ENCODE results near the gene HLA-DMB.

HLA-DMB gene

DNA sequence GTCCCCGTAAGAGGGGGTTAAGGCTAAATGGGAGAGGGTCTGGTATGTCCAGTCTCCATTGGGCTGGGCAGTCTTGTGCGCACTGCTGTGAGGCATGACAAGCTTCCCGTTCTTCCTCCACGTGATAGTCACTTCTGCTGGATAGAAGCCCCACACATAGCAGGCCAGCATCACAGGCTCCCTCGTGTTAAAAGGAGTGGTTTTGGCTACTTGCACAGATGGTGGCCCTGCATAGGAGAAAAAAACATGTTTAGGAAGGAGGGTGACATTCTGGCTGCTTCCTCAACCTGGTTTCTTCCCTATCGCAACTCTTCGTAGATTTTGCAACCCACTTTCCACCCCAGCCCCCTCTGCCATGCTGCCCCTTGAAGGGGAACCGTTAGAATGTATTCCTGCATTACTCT, 3.6 kb downstream of the HLA-DMB start:
- no peaks in the 10 kb centered on the region for H3K36me3 ChIP-seq (ENCODE audit: insufficient read depth, low read length)
- no peaks in the 10 kb centered on the region for H3K4me1 ChIP-seq (ENCODE audit: insufficient read depth, low read length)
- peaks cover 17% of the 10 kb centered on the region for H3K27me3 ChIP-seq (ENCODE audit: insufficient read depth, low read length)

DNA sequence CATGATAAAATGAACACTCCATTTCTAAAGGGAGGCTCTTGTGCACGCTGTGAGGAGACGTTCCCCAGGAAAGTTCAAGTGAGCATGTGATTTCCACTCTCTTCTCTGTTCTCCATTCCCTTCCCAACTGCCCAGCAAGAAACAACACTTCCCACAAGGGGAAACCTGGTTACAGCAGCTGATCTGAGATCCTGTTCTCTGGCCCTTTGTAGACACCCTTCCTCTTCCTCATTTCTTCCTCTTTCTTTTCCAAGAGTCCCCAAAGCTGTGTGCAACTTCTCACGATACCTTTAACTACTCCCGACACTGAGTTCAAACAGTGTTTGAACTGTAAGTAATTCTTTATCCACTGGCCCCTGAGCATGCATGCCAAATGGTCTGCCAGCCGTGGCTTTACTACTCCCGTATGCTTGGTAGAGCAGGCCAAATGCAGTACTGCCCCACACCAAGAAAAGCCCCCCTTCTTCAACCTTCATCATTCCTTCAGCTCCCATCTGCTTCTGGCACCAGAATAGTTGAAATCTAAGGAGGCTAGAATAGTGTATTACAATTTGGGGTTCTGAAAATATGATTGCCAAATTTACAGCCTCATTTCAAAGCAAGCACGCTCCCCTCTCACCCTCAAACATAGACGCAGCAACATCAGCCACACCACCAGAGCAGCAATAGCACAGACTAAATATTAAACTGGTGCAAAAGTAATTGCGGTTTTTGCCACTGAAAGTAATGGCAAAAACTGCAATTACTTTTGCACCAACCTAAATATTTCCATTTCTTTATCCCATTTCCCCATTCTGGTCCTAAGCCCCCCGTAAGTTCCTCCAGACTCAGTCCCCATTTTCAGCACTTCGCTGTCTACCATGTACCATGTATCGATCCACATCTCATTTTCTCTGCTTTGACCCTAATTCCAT, 4.3 kb downstream of the HLA-DMB start:
- H3K4me3 ChIP-seq (ENCODE audit: low read length), result no peak overlapping the region
- peaks cover 13% of the 10 kb centered on the region for H3K27me3 ChIP-seq (ENCODE audit: insufficient read depth, low read length)
- no peaks in the 10 kb centered on the region for H3K36me3 ChIP-seq (ENCODE audit: insufficient read depth, low read length)
- no peak overlapping the region for H2AFZ ChIP-seq (ENCODE audit: low read depth, low read length)
- no peaks in the 10 kb centered on the region for H3K9me3 ChIP-seq (ENCODE audit: low read length)
- no peaks in the 10 kb centered on the region for H3K4me1 ChIP-seq (ENCODE audit: insufficient read depth, low read length)

More for the DNA sequence above, 3.6 kb downstream of the HLA-DMB start:
- Histone ChIP-seq H2AFZ (ENCODE audit: low read depth, low read length) (no peak overlapping the region), H3K4me3 (ENCODE audit: low read length) (no peak overlapping the region), H3K9me3 (ENCODE audit: low read length) (no peaks in the 10 kb centered on the region)

DNA sequence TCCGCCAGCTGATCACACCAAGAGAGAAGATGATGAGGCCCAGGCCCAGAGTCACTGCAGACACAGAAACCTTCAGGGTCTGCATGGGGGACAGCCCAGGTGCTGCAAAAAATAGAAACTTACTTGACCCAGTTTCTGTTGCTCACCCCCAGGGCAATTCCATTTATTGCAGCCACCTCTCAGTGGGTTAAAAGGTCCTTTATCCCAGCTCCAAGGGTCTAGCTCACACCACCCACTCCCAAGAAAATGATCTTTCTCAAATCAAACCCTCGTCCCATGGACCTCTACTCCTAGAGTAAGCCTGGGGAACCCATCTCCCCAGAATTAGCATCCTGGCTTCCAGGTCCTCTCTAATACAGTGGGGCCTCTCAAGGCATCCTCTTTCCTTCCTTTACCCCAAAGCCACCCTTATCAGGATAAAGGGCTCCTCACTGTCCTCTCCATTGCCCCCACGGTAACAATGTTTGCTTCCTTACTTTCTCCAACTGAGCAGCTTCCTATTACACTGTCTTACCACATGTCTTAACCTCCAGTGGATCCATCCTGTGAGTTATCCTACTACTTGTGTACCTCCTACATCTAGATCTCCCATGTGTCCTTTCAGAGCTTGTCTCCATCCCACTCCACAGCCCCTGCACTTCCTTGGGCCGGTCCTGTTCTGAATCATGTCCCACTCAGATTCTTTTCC, 5.1 kb downstream of the HLA-DMB start:
- Histone ChIP-seq H2AFZ (ENCODE audit: low read depth, low read length) (no peak overlapping the region), H3K36me3 (ENCODE audit: insufficient read depth, low read length) (no peaks in the 10 kb centered on the region), H3K4me1 (ENCODE audit: insufficient read depth, low read length) (no peaks in the 10 kb centered on the region), H3K4me3 (ENCODE audit: low read length) (no peak overlapping the region), H3K9me3 (ENCODE audit: low read length) (no peaks in the 10 kb centered on the region), H3K27me3 (ENCODE audit: insufficient read depth, low read length) (peaks cover 18% of the 10 kb centered on the region)

DNA sequence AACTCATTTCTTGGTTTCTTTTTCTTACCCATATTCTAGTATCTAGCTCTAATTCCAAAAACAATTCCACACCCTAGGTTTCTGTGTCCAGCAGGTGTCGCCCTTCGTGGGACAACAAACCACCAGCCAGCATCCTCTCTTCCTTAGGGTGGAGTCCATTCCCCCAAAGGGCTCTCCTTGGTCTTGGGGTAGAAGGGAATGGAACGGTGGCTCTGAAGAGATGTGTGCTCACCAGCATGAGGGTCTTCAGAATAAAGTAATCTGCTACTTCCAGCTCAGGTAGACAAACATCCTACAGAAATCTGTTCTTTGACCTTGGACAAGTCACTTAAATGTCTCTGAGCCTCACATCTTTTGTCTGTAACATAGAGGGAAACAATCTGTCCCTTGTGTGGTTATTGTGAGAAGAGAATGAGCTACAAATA, 7.2 kb downstream of the HLA-DMB start:
- Histone ChIP-seq H3K4me1 (ENCODE audit: insufficient read depth, low read length) (no peaks in the 10 kb centered on the region), H2AFZ (ENCODE audit: low read depth, low read length) (no peak overlapping the region), H3K27me3 (ENCODE audit: insufficient read depth, low read length) (peaks cover 25% of the 10 kb centered on the region), H3K4me3 (ENCODE audit: low read length) (no peak overlapping the region), H3K36me3 (ENCODE audit: insufficient read depth, low read length) (no peaks in the 10 kb centered on the region), H3K9me3 (ENCODE audit: low read length) (no peaks in the 10 kb centered on the region)

DNA sequence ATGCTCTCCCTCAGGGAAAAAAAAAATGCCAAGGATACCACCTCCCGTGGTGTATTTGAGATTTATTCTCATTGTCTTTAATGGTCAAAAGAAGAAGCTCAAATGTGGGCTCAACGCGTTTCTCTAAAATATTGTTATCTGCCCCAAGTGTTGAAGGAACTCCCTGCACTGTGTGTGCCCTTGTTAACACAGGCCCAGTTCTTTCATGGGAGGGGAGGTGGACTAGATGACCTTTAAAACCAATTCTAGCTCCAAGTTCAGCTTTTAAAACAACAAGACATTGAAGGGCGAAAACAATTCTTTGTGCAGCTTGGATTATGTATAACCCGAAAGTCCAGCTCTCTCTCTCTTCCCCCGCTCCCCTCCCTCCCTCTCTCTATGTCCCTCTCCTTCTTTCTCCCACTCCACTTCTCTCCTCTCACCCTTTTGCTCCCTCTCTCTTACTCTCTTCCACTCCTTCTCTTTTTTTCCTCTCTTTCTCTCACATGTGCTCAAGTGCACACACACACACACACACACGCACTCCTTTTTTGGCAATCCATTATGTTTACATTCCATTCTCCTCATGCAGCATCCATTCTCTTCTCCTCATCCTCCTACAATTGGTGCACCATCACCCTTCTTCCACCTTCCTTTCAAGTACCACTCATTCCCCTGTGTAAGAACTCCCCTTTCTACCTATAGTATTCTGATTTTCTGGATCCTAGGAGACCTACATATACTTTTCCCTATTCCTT, 8.5 kb downstream of the HLA-DMB start:
- Histone ChIP-seq H3K36me3 (ENCODE audit: insufficient read depth, low read length) (no peaks in the 10 kb centered on the region), H3K9me3 (ENCODE audit: low read length) (no peaks in the 10 kb centered on the region), H3K27me3 (ENCODE audit: insufficient read depth, low read length) (peaks cover 17% of the 10 kb centered on the region)

DNA sequence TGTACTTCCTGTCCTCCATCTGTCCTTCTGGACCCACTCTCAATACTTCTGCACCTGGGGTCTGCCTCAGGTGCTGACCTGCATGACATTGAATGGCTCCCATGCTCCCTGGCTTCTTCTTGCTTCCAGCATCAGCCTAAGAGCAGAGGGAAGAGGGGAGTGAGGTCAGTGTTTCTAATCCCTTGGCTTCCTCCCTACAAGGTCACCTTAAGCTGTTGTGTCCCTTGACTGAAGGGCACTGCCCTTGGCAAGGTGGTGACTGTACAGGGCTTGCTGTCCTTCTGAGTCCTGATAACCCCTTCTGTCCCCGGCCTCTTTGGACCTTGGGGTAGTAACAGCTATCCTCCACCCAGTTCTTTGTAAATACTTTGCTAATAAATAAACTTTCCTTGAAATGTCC, 9.6 kb downstream of the HLA-DMB start:
- Histone ChIP-seq H3K36me3 (ENCODE audit: insufficient read depth, low read length) (no peaks in the 10 kb centered on the region), H3K4me3 (ENCODE audit: low read length) (no peak overlapping the region), H3K9me3 (ENCODE audit: low read length) (no peaks in the 10 kb centered on the region), H3K4me1 (ENCODE audit: insufficient read depth, low read length) (no peaks in the 10 kb centered on the region), H2AFZ (ENCODE audit: low read depth, low read length) (no peak overlapping the region), H3K27me3 (ENCODE audit: insufficient read depth, low read length) (peaks cover 12% of the 10 kb centered on the region)

More for the DNA sequence above, 8.5 kb downstream of the HLA-DMB start:
- H3K4me3 ChIP-seq (ENCODE audit: low read length), result no peak overlapping the region
- no peaks in the 10 kb centered on the region for H3K4me1 ChIP-seq (ENCODE audit: insufficient read depth, low read length)
- no peak overlapping the region for H2AFZ ChIP-seq (ENCODE audit: low read depth, low read length)

DNA sequence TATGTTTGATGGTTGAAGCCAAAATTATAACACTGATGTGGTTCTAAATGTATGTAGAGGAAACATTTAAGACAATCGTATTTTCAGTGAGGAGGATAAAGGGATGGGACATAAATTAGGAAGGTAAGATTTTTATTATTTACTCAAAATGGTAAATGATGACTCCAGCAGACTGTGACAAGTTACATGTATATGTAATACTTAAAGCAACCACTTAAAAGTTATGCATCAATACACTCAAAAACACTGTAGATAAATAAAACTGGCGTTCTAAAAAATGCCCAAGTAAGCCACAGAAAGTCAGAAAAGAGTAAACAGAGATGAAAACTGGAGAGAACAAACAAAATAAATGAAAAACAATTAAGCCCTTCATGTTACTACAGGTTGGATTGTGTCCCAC, 18.7 kb downstream of the HLA-DMB start:
- Histone ChIP-seq H3K4me3 (ENCODE audit: low read length) (no peak overlapping the region), H3K27me3 (ENCODE audit: insufficient read depth, low read length) (no peaks in the 10 kb centered on the region)

DNA sequence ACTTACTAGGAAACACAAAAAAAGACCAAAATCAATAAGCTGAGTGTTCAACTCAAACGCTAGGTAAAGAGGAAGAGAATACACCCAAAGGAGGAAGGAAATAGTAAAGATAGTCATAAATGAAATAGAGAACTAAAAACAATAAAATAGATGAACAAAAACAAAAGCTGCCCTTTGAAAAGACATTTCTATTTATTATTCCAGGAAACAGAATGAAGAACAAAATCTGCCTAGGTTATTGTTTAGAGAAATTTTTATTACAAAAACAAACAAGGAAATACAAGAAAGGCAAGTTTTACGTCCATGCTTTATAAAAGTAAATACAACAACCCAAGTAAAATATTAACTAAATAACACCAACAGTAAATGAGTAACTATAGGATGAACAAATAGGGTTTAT, 20.1 kb downstream of the HLA-DMB start:
- H3K36me3 ChIP-seq (ENCODE audit: insufficient read depth, low read length), result no peaks in the 10 kb centered on the region
- H3K27me3 ChIP-seq (ENCODE audit: insufficient read depth, low read length), result no peaks in the 10 kb centered on the region
- H3K9me3 ChIP-seq (ENCODE audit: low read length), result no peaks in the 10 kb centered on the region
- H3K4me1 ChIP-seq (ENCODE audit: insufficient read depth, low read length), result no peaks in the 10 kb centered on the region
- no peak overlapping the region for H2AFZ ChIP-seq (ENCODE audit: low read depth, low read length)
- H3K4me3 ChIP-seq (ENCODE audit: low read length), result no peak overlapping the region

More for the DNA sequence above, 18.7 kb downstream of the HLA-DMB start:
- Histone ChIP-seq H2AFZ (ENCODE audit: low read depth, low read length) (no peak overlapping the region), H3K4me1 (ENCODE audit: insufficient read depth, low read length) (no peaks in the 10 kb centered on the region), H3K9me3 (ENCODE audit: low read length) (no peaks in the 10 kb centered on the region), H3K36me3 (ENCODE audit: insufficient read depth, low read length) (no peaks in the 10 kb centered on the region)

DNA sequence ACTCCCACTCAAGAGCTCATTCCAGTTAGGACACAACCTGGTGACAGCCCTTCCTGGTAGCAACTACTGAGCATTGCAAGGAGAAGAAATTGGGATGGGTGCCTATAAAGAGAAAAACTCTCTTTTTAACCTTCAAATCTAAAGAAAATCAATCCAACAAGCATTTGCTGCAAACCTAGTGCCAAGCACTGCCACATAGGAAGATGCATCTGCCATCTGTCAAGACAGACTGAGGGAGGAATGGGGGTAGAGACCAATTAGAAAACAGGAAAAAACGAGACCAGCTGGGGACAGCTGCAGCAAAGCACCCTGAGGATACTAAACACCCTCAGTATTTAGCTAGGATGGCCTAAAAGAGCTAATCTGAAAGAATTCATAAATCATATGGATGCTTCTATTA, 27.9 kb downstream of the HLA-DMB start:
- no peaks in the 10 kb centered on the region for H3K36me3 ChIP-seq (ENCODE audit: insufficient read depth, low read length)
- no peak overlapping the region for H3K4me3 ChIP-seq (ENCODE audit: low read length)
- no peaks in the 10 kb centered on the region for H3K4me1 ChIP-seq (ENCODE audit: insufficient read depth, low read length)
- H3K9me3 ChIP-seq (ENCODE audit: low read length), result no peaks in the 10 kb centered on the region
- no peaks in the 10 kb centered on the region for H3K27me3 ChIP-seq (ENCODE audit: insufficient read depth, low read length)
- H2AFZ ChIP-seq (ENCODE audit: low read depth, low read length), result no peak overlapping the region

DNA sequence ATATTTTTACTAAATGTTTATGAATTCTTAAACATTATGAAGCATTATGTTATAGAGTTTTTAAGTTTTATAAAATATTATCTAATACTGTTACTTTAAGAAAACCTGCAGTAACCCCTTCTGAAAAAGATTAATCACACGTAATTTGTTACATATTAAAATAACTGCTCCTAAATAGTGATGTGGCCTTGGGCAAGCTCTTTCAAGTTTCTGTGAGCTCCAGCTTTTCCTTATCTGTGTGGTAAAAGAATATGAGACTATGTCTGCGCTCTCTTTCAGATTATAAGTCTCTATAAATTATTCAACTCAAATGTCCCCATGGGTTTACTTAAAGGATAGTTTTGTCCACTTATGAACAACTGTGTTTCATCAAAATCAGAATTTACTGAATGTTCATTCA, 31.9 kb downstream of the HLA-DMB start:
- no peaks in the 10 kb centered on the region for H3K9me3 ChIP-seq (ENCODE audit: low read length)
- no peak overlapping the region for H2AFZ ChIP-seq (ENCODE audit: low read depth, low read length)
- no peak overlapping the region for H3K4me3 ChIP-seq (ENCODE audit: low read length)
- H3K4me1 ChIP-seq (ENCODE audit: insufficient read depth, low read length), result no peaks in the 10 kb centered on the region
- H3K36me3 ChIP-seq (ENCODE audit: insufficient read depth, low read length), result no peaks in the 10 kb centered on the region
- H3K27me3 ChIP-seq (ENCODE audit: insufficient read depth, low read length), result no peaks in the 10 kb centered on the region

DNA sequence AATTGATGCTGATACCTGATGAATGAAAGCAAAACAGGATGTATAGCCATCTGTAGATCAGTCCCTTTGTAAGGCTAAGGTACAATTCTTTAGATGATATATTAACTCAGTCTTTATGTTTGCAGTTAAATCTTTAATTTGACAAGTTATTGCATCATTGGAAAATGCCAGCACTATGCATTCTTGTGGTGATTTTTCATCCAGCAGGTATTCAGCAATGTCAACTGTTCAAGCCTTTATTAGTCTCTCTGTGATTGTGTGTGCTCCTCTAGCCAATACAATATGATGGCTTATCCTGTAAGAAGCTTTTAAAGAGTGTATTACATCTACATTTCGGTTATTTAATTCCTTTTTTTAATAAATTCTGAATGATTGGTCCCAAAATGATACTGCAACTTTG, 34.3 kb downstream of the HLA-DMB start:
- no peaks in the 10 kb centered on the region for H3K36me3 ChIP-seq (ENCODE audit: insufficient read depth, low read length)
- no peak overlapping the region for H2AFZ ChIP-seq (ENCODE audit: low read depth, low read length)
- no peaks in the 10 kb centered on the region for H3K27me3 ChIP-seq (ENCODE audit: insufficient read depth, low read length)
- H3K4me3 ChIP-seq (ENCODE audit: low read length), result no peak overlapping the region
- no peaks in the 10 kb centered on the region for H3K9me3 ChIP-seq (ENCODE audit: low read length)
- H3K4me1 ChIP-seq (ENCODE audit: insufficient read depth, low read length), result no peaks in the 10 kb centered on the region

DNA sequence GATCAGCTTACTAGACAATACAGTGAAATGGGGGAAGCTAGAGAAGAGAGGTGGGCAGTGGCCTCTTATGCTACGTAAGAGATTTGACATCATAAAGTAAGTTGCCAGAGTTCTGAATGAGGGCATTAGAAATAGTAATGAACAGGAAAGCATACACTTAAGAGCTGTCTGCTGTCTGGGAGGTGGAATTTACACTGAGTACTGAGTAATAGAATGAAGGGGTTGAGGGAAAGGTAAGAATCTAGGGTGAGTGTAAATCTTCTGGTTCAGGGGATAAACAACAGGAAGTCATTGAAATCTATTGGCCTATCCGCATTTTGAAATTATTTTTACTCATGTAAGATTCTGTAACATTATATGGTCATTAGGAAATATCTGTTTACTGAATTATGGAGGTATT, 35.8 kb downstream of the HLA-DMB start:
- H3K9me3 ChIP-seq (ENCODE audit: low read length), result no peaks in the 10 kb centered on the region
- H3K36me3 ChIP-seq (ENCODE audit: insufficient read depth, low read length), result peaks cover 5% of the 10 kb centered on the region
- H3K4me1 ChIP-seq (ENCODE audit: insufficient read depth, low read length), result no peaks in the 10 kb centered on the region
- no peak overlapping the region for H2AFZ ChIP-seq (ENCODE audit: low read depth, low read length)
- H3K4me3 ChIP-seq (ENCODE audit: low read length), result no peak overlapping the region
- H3K27me3 ChIP-seq (ENCODE audit: insufficient read depth, low read length), result no peaks in the 10 kb centered on the region

DNA sequence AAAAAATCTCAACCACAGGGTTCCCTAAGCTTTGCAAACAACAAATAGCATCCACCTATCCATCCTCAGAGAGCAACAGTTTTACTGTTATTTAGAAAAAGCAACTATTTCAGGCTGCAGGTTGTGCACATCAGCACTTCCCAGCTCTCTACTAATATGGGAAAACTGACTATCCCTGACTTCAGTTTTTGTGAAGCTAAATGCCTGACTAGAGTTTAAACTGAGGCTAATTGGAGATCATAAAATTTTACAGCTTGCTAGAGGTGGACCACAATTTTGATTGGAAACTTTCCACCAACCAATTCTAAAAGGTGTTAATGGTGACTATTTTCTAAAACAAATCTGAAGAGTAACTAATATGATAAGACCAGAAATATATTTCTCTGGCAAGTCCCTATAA, 36.9 kb downstream of the HLA-DMB start:
- H3K36me3 ChIP-seq (ENCODE audit: insufficient read depth, low read length), result peaks cover 5% of the 10 kb centered on the region
- no peaks in the 10 kb centered on the region for H3K9me3 ChIP-seq (ENCODE audit: low read length)

More for the DNA sequence above, 36.9 kb downstream of the HLA-DMB start:
- Histone ChIP-seq H3K4me1 (ENCODE audit: insufficient read depth, low read length) (no peaks in the 10 kb centered on the region), H3K4me3 (ENCODE audit: low read length) (no peak overlapping the region), H2AFZ (ENCODE audit: low read depth, low read length) (no peak overlapping the region), H3K27me3 (ENCODE audit: insufficient read depth, low read length) (no peaks in the 10 kb centered on the region)

All from neuron (in vitro differentiated cells).